GM21576 (cell line): ENCODE results near the gene HIRA.

Experiments
- ATAC-seq: cut with Tn5 transposase; IDR thresholded peaks from one replicate; pipeline ENCODE4 v1.9.1; 2021; ENCODE audit warnings: mild to moderate bottlenecking, moderate library complexity; ENCODE audit not compliant: unreplicated experiment

HIRA gene

GRCh38 chr22:19358703-19359553 is 72.6 kb downstream of the HIRA start:
- no peak for ATAC-seq

GRCh38 chr22:19358195-19358594 is 73.3 kb downstream of the HIRA start:
- ATAC-seq = no peak

GRCh38 chr22:19357270-19358105 is 74.0 kb downstream of the HIRA start:
- ATAC-seq = no peak

- ATAC-seq = no peak
Observed at GRCh38 chr22:19356708-19357269, 74.7 kb downstream of the HIRA start.

GRCh38 chr22:19355413-19356157 is 75.9 kb downstream of the HIRA start:
- ATAC-seq = no peak

GRCh38 chr22:19354201-19354600 is 77.3 kb downstream of the HIRA start:
- no peak for ATAC-seq

GRCh38 chr22:19353363-19354131 is 78.0 kb downstream of the HIRA start:
- no peak for ATAC-seq

- no peak for ATAC-seq
Observed at GRCh38 chr22:19352766-19353165, 78.8 kb downstream of the HIRA start.

GRCh38 chr22:19352217-19352616 is 79.3 kb downstream of the HIRA start:
- ATAC-seq = no peak

GRCh38 chr22:19351604-19352003 is 79.9 kb downstream of the HIRA start:
- no peak for ATAC-seq

GRCh38 chr22:19350947-19351346 is 80.6 kb downstream of the HIRA start:
- no peak for ATAC-seq

- no peak for ATAC-seq
Observed at GRCh38 chr22:19350476-19350859, 81.1 kb downstream of the HIRA start.

GRCh38 chr22:19349778-19350475 is 81.6 kb downstream of the HIRA start:
- no peak for ATAC-seq

- no peak for ATAC-seq
Observed at GRCh38 chr22:19346677-19347265, 84.8 kb downstream of the HIRA start.

- no peak for ATAC-seq
Observed at GRCh38 chr22:19344420-19344819, 87.1 kb downstream of the HIRA start.

- ATAC-seq = no peak
Observed at GRCh38 chr22:19343470-19343869, 88.1 kb downstream of the HIRA start.

- no peak for ATAC-seq
Observed at GRCh38 chr22:19341500-19341899, 90.0 kb downstream of the HIRA start.

GRCh38 chr22:19337137-19337536 is 94.4 kb downstream of the HIRA start:
- ATAC-seq = no peak
